Measurements from ENCODE around the gene CENPU.
"Not testable (repeated sequence)": the region's sequence is repeated elsewhere in the genome, so short reads cannot be mapped to it uniquely, and the experiment has no call there.

The CENPU gene

GRCh38 chr4:184666670-184667069 lies 67.2 kb downstream of the CENPU start:
- no peak for DNase-seq (ENCODE audit: low spot score)

GRCh38 chr4:184664445-184665210 lies 69.3 kb downstream of the CENPU start:
- peak; percentile 46 for DNase-seq (ENCODE audit: low spot score)

- no peak for DNase-seq (ENCODE audit: low spot score)
Measured at GRCh38 chr4:184662236-184662635, 71.7 kb downstream of the CENPU start.

DNA sequence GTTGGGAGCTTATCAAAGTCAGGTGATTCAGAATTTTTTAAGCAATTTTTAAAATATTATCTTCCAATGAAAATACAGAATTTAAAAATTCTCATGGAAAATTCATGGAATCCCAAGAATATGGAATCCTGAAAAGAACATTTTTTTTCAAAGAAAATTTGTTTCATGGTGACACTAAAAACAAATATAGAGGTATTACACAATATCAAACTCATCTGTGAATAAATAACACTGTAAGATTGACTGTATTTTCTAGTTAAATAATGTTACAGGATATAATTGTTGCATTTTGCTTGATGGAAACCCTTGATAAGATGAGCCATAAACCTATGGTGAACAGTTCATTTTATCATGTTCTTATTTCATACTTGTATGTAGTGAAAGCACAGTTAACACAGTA lies 72.9 kb downstream of the CENPU start:
- no peak for DNase-seq (ENCODE audit: low spot score)

DNA sequence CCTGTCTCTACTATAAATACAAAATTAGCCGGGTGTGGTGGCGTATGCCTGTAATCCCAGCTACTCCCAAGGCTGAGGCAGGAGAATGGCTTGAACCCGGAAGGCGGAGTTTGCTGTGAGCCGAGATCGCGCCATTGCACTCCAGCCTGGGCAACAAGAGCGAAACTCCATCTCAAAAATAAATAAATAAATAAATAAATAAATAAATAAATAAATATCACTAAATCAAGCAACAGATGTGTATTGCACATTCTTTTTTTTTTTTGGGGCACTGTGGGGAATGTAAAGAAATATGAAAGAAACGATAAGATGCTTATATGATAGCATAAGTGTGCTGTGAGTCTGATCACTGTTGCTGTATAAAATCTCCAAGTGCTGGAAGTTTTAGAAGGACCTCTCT lies 76.1 kb downstream of the CENPU start:
- DNase-seq (ENCODE audit: low spot score): not testable (repeated sequence)

DNA sequence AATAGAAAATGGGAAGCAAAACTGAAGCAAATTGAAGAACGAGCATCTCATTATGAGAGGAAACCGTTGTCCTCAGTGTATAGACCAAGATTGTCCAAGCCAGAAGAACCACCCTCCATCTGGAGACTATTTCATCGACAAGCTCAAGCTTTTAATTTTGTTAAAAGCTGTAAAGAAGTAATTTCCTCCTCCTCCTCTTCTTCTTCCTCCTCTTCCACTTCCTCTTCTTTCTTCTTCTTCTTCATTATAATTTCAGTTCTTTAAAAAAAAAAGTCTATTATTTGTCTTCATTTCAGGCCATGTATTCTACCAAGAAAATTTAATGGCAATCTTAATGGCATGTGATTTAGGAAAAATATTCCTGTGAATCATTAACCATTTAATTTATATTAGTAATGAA lies 76.8 kb downstream of the CENPU start:
- no peak for DNase-seq (ENCODE audit: low spot score)

DNA sequence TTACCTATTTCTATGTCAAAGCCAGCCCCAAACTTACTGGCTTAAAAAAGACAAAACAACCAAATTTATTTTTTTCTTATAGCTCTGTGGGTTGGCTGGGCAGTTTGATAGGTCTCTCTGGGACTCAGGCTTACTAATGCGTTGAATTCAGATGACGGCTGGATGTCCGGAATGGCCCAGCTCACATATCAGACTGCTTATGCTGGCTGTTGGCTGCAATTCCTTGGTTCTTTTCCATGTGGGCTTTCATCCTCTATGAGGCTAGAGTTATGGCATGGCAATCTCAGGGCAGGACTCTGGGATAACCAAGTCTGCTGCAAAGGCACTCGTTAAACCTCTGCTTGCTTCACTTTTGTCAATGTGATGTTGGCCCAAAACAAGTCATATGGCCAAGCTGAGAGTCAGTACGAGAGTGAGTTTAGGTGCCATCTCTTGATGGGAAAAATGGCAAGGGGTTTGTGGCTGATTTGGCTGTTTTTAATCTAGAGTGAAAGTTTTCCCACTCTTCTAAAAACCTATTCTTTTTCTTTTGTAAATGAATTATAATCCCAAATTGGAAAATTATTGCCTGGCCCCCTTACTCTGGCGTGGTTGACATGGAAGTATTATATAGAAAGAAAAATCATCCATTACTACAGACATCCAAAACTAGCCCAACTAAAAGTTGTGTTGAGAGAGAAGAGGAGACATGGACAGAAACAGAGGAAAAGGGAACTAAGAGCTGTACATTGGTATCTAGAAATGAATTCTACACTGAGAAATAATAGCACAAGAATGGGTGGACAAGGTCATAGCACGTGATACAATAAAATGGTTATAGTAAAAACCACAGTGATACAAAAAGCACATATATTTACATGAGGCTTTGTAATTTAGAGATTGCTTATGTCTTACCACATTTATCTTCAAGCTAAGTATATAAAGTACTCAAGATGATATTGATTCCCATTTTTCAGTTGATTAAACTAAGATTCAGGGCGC lies 77.7 kb downstream of the CENPU start:
- no peak for DNase-seq (ENCODE audit: low spot score)

GRCh38 chr4:184653650-184654049 lies 80.2 kb downstream of the CENPU start:
- DNase-seq (ENCODE audit: low spot score): peak; percentile 50

DNA sequence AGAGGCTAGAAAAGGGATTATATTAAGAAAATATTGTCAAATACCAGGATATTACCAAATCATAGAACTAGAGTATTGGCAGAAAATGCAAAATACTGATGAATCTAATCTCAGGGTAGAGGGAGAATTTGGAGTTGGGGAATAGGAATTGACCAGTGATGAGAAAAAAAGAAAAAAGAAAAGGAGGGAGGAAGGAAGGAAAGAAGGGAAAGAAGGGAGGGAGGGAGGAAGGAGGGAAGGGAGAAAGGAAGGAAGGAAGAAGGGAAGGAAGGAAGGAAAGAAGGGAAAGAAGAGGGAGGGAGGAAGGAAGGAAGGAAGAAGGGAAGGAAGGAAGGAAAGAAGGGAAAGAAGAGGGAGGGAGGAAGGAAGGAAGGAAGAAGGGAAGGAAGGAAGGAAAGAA lies 81.2 kb downstream of the CENPU start:
- not testable (repeated sequence) for DNase-seq (ENCODE audit: low spot score)

GRCh38 chr4:184651899-184652298 lies 82.0 kb downstream of the CENPU start:
- DNase-seq (ENCODE audit: low spot score): no peak

DNA sequence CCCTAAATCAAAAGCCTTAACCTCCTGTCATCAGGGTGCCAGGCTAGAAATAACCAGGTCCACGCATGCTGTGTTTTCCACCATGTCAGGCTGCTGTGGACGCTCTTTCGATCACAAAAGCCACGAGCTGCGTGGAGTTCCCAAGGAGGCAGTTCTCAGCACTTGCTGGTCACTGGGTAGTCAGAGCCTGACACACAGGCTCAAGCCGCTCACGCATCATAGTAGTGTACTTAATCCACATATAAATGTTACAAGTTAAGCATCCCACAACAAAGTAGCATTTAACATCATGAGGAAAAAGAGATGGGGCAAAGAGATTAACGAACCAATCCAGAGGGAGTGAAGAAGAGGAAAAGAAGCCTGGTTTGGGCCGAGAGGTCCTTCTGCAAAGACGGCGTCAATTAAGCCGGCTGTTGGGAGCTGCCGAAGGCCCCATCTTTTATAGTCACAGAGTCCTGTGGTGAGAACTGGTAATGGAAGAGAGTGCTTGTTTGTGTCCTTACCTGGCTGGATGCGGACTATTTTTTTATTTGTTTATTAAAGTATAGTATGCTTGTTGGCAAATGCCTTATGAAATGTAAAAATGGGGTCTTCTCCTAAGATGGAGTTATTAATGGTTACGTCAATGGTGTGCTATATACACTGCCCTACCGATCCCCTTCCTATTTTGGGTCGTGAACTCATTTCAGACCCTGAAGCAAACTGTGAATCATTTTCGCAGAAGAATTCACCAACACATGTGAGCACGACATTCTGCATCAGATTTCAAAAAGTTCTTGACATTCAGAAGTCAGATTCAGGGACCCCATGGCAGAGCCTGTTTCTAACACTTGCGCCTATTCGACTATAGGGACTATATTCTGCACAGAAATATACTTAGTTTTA lies 83.7 kb downstream of the CENPU start:
- DNase-seq (ENCODE audit: low spot score): peak; percentile 25

DNA sequence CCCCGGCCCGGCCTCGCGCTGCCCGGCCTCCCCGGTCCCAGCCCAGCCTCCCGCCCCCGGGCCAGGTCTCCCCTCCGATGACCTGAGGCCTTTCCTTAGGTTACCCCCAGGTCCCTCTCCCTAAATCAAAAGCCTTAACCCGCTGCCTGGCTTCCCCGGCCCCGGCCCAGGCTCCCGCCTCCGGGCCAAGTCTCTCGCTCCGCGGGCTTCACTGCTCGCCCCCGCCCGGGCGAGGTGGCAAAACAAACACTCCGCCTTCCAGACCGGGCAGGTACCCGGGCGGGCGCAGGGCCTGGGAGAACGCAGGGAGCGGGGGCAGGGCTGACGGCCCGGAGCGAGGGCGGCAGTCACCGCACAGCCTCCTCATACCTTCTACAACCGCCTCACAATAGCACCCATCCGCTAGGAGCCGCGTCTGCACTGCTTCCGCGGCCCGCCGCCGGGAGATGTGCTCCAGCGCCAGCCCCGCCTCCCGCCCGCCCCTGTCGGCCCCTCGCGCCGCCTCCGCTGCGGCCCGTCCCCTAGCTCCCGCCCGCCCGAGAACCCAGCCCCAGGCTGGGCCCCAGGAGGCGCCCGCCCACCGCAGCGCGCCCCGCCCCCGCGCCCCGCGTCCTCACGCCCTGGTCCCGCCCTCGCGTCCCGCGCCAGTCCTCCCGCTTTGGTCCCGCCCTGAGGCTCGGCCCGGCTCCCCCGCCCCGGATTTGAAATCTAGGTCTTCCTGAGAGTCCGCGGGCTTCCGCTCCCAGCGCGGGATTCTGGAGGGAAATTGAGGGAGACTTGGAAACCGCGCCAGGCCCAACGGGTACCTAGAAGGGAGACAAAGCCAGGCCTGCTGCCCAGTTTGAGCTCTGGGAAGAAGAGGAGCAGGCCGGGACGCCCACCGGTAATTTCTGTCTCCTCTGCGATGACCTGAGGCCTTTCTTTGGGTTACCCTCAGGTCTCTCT lies 84.6 kb downstream of the CENPU start, which contains the start of the genes CASP3 and PRIMPOL:
Gene CASP3, minus strand, starts transcription at position 422 of the 945 bp plus-strand sequence. CDS start 10,994 bp downstream, outside the sequence.
Gene PRIMPOL, plus strand, starts transcription at position 713 of the 945 bp plus-strand sequence. CDS start 7,403 bp downstream, outside the sequence.
- DNase-seq (ENCODE audit: low spot score): peak; percentile 94

DNA sequence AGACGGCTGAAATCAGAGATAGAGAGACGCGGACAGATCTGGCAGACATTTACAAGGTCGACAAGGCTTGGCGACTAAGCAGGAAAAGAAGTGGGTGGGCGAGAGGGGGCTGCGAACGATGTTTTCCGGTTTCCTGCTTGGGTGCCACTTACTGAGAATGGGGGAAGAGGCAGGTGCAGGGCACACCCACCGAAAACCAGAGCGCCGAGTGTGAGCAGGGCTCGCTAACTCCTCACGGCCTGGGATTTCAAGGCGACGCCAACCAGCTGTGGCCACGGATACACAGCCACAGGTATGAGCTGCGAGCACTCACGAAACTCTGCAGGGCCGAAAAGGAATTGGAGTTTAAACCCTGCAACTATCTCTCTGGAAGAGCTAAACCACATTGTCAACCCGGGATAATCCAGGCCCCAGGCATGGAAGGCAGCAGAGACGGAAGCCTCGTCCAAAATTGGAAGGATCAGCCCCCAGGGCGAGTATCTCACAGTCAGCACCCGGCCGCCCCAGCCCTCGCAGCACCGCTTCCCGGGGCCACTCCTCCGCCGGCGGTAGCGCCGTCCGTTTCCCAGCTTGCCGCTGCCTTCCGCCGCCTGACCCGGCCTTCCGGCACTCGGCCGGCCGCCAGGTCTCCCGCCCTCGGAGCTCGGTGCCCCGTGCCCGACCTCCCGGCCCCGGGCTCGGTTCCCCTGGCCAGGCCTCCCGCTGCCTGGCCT lies 85.4 kb downstream of the CENPU start:
- peak; percentile 53 for DNase-seq (ENCODE audit: low spot score)

- no peak for DNase-seq (ENCODE audit: low spot score)
Measured at GRCh38 chr4:184648054-184648312, 85.9 kb downstream of the CENPU start.

GRCh38 chr4:184647266-184648053 lies 86.4 kb downstream of the CENPU start:
- DNase-seq (ENCODE audit: low spot score): peak; percentile 21

DNA sequence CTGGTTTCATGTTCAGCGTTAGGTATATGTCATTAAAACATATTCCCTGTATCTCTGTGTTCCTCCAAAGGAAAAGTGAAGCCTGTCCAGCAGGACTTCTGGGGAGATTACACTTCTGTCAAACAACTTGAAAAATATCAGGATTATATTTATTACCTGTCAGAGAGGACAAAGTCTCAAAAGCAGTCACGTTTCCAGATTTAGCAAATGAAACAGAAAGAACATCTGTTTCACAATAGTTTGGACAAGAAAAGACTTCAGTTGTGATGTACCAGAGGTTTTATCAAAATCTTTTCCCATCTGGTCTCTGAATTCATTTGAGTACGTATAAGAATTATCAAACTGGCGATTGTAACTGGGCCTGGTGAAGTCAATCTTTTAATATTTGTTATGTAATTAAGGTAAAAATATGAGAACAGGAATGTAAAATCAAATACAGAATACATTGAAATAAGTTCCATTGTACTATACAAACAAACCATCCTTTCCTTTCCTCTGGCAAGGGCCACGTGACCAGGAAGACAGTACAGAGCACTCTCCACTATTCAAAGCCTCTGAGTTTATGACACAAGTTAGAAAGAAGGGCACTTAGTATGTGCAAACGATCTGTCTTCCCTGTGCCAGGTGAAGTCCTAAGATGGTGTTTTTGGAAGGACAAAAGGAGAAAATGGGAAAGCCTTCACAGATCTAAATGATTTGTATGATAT lies 87.8 kb downstream of the CENPU start:
- no peak for DNase-seq (ENCODE audit: low spot score)

- no peak for DNase-seq (ENCODE audit: low spot score)
Measured at GRCh38 chr4:184644553-184645307, 89.2 kb downstream of the CENPU start.

Measured in AG08396 (cell line).